Mucosa of rectum (tissue), 2 donors: Measurements from ENCODE around the gene LRRC10B.

Source experiments
- H3K27ac ChIP-seq, 2 donors: one replicate each; pipeline ENCODE4 v1.7.0; 2013; ENCODE audit warnings: inconsistent platforms in 2 of 2, low read depth in 2 of 2, low read length in 2 of 2
- H3K27me3 ChIP-seq, 2 donors: one replicate each; pipeline ENCODE4 v1.7.0; 2013; ENCODE audit warnings: low read length in 2 of 2; ENCODE audit not compliant: control insufficient read depth in 2 of 2, insufficient read depth in 2 of 2
- H3K36me3 ChIP-seq, 2 donors: one replicate each; pipeline ENCODE4 v1.7.0; 2013; ENCODE audit warnings: low read length in 2 of 2; ENCODE audit not compliant: control insufficient read depth in 2 of 2, insufficient read depth in 2 of 2
- H3K4me1 ChIP-seq, 2 donors: one replicate each; pipeline ENCODE4 v1.7.0; 2013; ENCODE audit warnings: low read length in 2 of 2, mild to moderate bottlenecking in 1 of 2; ENCODE audit not compliant: control insufficient read depth in 2 of 2, insufficient read depth in 2 of 2
- H3K4me3 ChIP-seq, 2 donors: one replicate each; pipeline ENCODE4 v1.7.0; 2013; ENCODE audit warnings: low read length in 2 of 2
- H3K9ac ChIP-seq, 2 donors: one replicate each; pipeline ENCODE4 v1.7.0; 2013; ENCODE audit warnings: low read length in 2 of 2, low read depth in 1 of 2, mild to moderate bottlenecking in 1 of 2
- H3K9me3 ChIP-seq, 2 donors: one replicate each; pipeline ENCODE4 v1.7.0; 2013; ENCODE audit warnings: low read length in 2 of 2; ENCODE audit not compliant: control insufficient read depth in 2 of 2
- donor health status: healthy.
- donor health status: Normal muscosa, but diverticular disease.

Gene LRRC10B

GRCh38 chr11:61553373-61554171 is 45.0 kb downstream of the LRRC10B start:
- Histone ChIP-seq H3K9ac (no peak overlapping the region), H3K9me3 (no peaks in the 10 kb centered on the region), H3K27me3 (peaks cover 24 to 26% of the 10 kb centered on the region in 2 donors), H3K27ac (no peak overlapping the region), H3K36me3 (no peaks in the 10 kb centered on the region), H3K4me1 (peaks cover 0 to 9% of the 10 kb centered on the region in 2 donors), H3K4me3 (no peak overlapping the region)

DNA sequence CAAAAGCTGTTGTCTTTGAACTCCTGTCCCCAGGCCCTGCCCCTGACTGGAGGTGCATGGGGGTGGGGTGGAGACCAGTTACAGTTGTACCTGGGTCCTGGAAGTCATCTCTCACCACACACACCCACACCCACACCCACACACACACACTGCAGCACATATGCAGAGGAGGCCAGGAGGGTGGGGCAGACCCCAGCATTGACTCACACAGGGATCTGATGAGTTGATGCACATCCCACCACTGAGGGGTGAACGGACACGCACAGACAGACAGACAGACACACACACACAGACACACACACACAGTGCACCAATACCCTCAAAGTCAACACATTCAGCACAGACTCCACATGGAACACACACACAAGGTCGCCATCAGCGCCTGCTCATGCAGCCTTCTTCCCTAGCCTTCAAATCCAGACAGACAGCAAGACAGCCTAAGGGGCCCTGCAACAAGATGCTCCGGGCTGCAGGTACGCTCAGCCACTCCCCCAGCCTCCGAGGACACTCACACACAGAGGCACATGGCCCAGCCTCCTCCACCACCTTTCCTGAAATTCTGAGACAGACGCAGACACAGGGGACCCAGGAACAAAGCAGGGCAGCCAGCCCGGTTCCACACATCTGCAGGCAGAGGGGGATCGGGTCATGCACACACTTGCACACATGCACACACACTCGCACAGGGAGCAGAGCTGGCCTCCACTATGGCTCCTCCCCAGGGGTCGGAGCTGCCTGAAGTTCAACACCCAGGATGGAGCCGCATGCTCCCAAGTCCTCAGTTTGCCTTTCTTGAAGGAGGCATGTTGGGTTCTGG is 45.8 kb downstream of the LRRC10B start:
- H3K27ac ChIP-seq: no peak overlapping the region
- H3K36me3 ChIP-seq: no peaks in the 10 kb centered on the region
- no peaks in the 10 kb centered on the region for H3K9me3 ChIP-seq
- H3K4me1 ChIP-seq: peaks cover 0 to 9% of the 10 kb centered on the region in 2 donors
- no peak overlapping the region for H3K4me3 ChIP-seq
- H3K27me3 ChIP-seq: peaks cover 24 to 29% of the 10 kb centered on the region in 2 donors
- no peak overlapping the region for H3K9ac ChIP-seq

DNA sequence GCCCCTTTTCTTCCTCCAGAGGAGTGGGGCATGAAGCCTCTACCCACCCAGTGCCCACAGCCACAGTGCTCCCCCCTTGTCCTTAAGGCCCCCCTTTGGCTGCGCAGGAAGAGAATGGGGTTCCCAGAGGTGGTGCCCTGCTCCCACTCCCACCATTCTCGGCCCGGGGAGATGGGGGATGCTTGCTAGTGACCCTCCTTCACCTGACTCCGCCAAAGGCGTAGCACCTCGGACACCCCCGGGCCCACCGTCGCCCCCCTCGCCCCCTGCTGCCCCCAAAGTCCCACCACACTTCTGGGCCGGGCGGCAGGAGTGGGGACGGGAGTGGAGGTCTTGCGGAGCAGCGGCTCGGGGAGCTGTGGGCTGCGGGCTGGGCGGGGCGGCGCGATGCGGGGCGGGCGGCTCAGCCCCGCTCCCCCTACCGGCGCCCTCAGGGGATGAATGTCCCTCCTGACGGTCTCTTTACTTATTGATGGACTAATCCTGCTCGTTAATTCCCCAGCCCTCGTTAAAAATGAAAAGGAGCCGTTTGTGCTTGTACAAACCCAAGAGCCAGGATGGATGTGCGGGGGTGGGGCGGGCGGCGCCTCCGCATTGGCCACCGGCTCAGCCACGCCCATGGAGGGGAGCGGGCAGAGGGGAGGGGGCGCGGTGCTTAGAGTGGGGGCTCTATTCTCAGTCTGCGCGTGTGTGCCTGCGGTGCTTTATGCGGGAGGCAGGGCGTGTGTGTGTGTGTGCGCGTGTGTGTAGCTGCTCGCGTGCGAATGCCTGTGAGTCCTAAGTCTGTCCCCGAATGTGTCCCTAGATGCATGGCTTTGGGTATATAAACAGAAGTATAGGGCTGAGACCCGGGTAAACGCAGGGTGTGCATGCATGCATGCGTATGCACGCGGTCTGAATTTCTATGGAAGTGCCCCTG is 46.8 kb downstream of the LRRC10B start:
- no peak overlapping the region for H3K4me3 ChIP-seq
- no peak overlapping the region for H3K9ac ChIP-seq
- H3K9me3 ChIP-seq: no peaks in the 10 kb centered on the region
- H3K36me3 ChIP-seq: no peaks in the 10 kb centered on the region
- H3K27me3 ChIP-seq: peaks cover 24 to 33% of the 10 kb centered on the region in 2 donors
- no peak overlapping the region for H3K27ac ChIP-seq
- H3K4me1 ChIP-seq: peaks cover 0 to 9% of the 10 kb centered on the region in 2 donors

DNA sequence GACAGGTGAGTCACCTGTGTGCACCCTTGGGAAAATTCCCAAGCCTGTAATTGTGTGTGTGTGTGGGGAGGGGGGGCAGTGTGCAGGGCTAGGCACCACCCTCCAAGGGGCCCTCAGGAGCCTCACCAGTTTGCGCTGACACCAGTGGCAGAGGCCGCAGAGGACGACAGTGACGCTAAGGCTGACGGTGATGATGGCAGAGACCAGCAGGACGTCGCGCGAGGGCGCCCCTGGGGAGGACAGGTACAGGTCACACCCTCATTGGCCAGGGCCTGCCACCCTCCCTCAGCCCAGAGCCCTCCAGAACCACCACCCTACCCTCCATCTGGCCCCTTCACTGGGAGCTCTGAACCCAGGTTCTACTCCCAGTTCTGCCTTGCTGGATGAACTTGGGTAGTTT is 47.4 kb downstream of the LRRC10B start:
- Histone ChIP-seq H3K4me3 (no peak overlapping the region), H3K27ac (no peak overlapping the region), H3K9ac (no peak overlapping the region), H3K9me3 (no peaks in the 10 kb centered on the region), H3K36me3 (no peaks in the 10 kb centered on the region), H3K27me3 (peaks cover 24 to 33% of the 10 kb centered on the region in 2 donors), H3K4me1 (peaks cover 0 to 9% of the 10 kb centered on the region in 2 donors)

- Histone ChIP-seq H3K9me3 (no peaks in the 10 kb centered on the region), H3K27ac (no peak overlapping the region), H3K36me3 (no peaks in the 10 kb centered on the region), H3K4me3 (no peak overlapping the region), H3K4me1 (peaks cover 0 to 9% of the 10 kb centered on the region in 2 donors), H3K9ac (no peak overlapping the region), H3K27me3 (peaks cover 24 to 33% of the 10 kb centered on the region in 2 donors)
Measured at GRCh38 chr11:61556621-61557020, 48.1 kb downstream of the LRRC10B start.
